HUES6 (cell line): ENCODE measurements around the gene ARID5B.

Source experiments
- H3K27ac ChIP-seq: 2 replicates; pipeline ENCODE4 v1.7.0; 2013; ENCODE audit warnings: low read depth, mild to moderate bottlenecking, low read length, inconsistent platforms
- H3K27me3 ChIP-seq: 2 replicates; pipeline ENCODE4 v1.6.1; 2013; ENCODE audit warnings: low read length; ENCODE audit not compliant: control insufficient read depth, insufficient read depth
- H3K36me3 ChIP-seq: 2 replicates; pipeline ENCODE4 v1.6.1; 2013; ENCODE audit warnings: low read length; ENCODE audit not compliant: control insufficient read depth, insufficient read depth
- H3K4me1 ChIP-seq: 2 replicates; pipeline ENCODE4 v1.6.1; 2013; ENCODE audit warnings: low read length; ENCODE audit not compliant: control insufficient read depth, insufficient read depth
- H3K4me3 ChIP-seq: 2 replicates; pipeline ENCODE4 v1.5.1; 2013; ENCODE audit warnings: low read depth, low read length
- H3K9ac ChIP-seq: one replicate; pipeline ENCODE4 v1.6.1; 2013; ENCODE audit warnings: mild to moderate bottlenecking, low read length
- H3K9me3 ChIP-seq: 2 replicates; pipeline ENCODE4 v1.6.1; 2013; ENCODE audit warnings: low read depth, low read length; ENCODE audit not compliant: control insufficient read depth, insufficient read depth

The ARID5B gene

GRCh38 chr10:61899069-61899531 is 2.4 kb upstream of the ARID5B start:
- Histone ChIP-seq H3K27ac (no peak overlapping the region), H3K9me3 (no peaks in the 10 kb centered on the region), H3K9ac (no peak overlapping the region), H3K4me1 (peaks cover 28% of the 10 kb centered on the region), H3K4me3 (peak overlapping the region; percentile 27; the same call in 1 of the 2 replicates), H3K27me3 (peaks cover 52% of the 10 kb centered on the region), H3K36me3 (no peaks in the 10 kb centered on the region)

- peaks cover 52% of the 10 kb centered on the region for H3K27me3 ChIP-seq
- no peaks in the 10 kb centered on the region for H3K9me3 ChIP-seq
- H3K9ac ChIP-seq = no peak overlapping the region
- no peaks in the 10 kb centered on the region for H3K36me3 ChIP-seq
- no peak overlapping the region for H3K27ac ChIP-seq
- peak overlapping the region; percentile 91; the same call in 1 of the 2 replicates for H3K4me3 ChIP-seq
- H3K4me1 ChIP-seq = peaks cover 34% of the 10 kb centered on the region
Observed at GRCh38 chr10:61899663-61899996, 1.9 kb upstream of the ARID5B start.

- Histone ChIP-seq H3K36me3 (no peaks in the 10 kb centered on the region), H3K4me3 (peak overlapping the region; percentile 91), H3K4me1 (peaks cover 34% of the 10 kb centered on the region), H3K27ac (no peak overlapping the region), H3K9ac (no peak overlapping the region), H3K27me3 (peaks cover 52% of the 10 kb centered on the region), H3K9me3 (no peaks in the 10 kb centered on the region)
Observed at GRCh38 chr10:61899997-61900828, 1.3 kb upstream of the ARID5B start.

GRCh38 chr10:61901829-61902444 is 438 bp downstream of the ARID5B start:
- Histone ChIP-seq H3K4me1 (peaks cover 34% of the 10 kb centered on the region), H3K27ac (no peak overlapping the region), H3K4me3 (peak overlapping the region; percentile 91), H3K9ac (no peak overlapping the region), H3K9me3 (no peaks in the 10 kb centered on the region), H3K36me3 (no peaks in the 10 kb centered on the region), H3K27me3 (peaks cover 52% of the 10 kb centered on the region)

- H3K27ac ChIP-seq = no peak overlapping the region
- H3K9me3 ChIP-seq = no peaks in the 10 kb centered on the region
- peaks cover 46% of the 10 kb centered on the region for H3K27me3 ChIP-seq
- peaks cover 29% of the 10 kb centered on the region for H3K4me1 ChIP-seq
- no peaks in the 10 kb centered on the region for H3K36me3 ChIP-seq
- H3K4me3 ChIP-seq = peak overlapping the region; percentile 91
- H3K9ac ChIP-seq = no peak overlapping the region
Observed at GRCh38 chr10:61902445-61903220, 1.1 kb downstream of the ARID5B start.

GRCh38 chr10:61903221-61903927 is 1.9 kb downstream of the ARID5B start:
- Histone ChIP-seq H3K27ac (no peak overlapping the region), H3K9me3 (no peaks in the 10 kb centered on the region), H3K9ac (peak overlapping the region; percentile 56), H3K27me3 (peaks cover 38% of the 10 kb centered on the region), H3K4me3 (peak overlapping the region; percentile 91), H3K36me3 (no peaks in the 10 kb centered on the region), H3K4me1 (peaks cover 22% of the 10 kb centered on the region)

GRCh38 chr10:61903928-61904344 is 2.4 kb downstream of the ARID5B start:
- Histone ChIP-seq H3K9ac (no peak overlapping the region), H3K4me1 (peaks cover 17% of the 10 kb centered on the region), H3K27ac (no peak overlapping the region)

GRCh38 chr10:61904733-61905725 is 3.5 kb downstream of the ARID5B start:
- Histone ChIP-seq H3K9ac (no peak overlapping the region), H3K9me3 (no peaks in the 10 kb centered on the region), H3K27ac (no peak overlapping the region)

More at GRCh38 chr10:61903928-61904344, 2.4 kb downstream of the ARID5B start:
- Histone ChIP-seq H3K36me3 (no peaks in the 10 kb centered on the region), H3K4me3 (peak overlapping the region; percentile 91), H3K9me3 (no peaks in the 10 kb centered on the region), H3K27me3 (peaks cover 33% of the 10 kb centered on the region)

GRCh38 chr10:61905837-61906561 is 4.5 kb downstream of the ARID5B start:
- Histone ChIP-seq H3K4me3 (no peak overlapping the region), H3K27ac (no peak overlapping the region), H3K4me1 (peaks cover 6% of the 10 kb centered on the region; the same call in 1 of the 2 replicates), H3K36me3 (no peaks in the 10 kb centered on the region), H3K9me3 (no peaks in the 10 kb centered on the region), H3K9ac (no peak overlapping the region), H3K27me3 (peaks cover 12% of the 10 kb centered on the region; the same call in 1 of the 2 replicates)

More at GRCh38 chr10:61904733-61905725, 3.5 kb downstream of the ARID5B start:
- H3K4me3 ChIP-seq = peak overlapping the region; percentile 91
- peaks cover 22% of the 10 kb centered on the region for H3K27me3 ChIP-seq
- H3K4me1 ChIP-seq = peaks cover 7% of the 10 kb centered on the region; the same call in 1 of the 2 replicates
- H3K36me3 ChIP-seq = no peaks in the 10 kb centered on the region
